CD4-positive, alpha-beta memory T cell (primary cell): Measurements from ENCODE around the gene RBBP8NL. TPM values are rescaled to one million over a fixed set of nuclear protein-coding genes. Genes with fewer than 3 reads are reported as not detected.

ENCODE experiments used
- CTCF ChIA-PET: fragments of 350-600 bp; sonication (Branson Sonifier 250); formaldehyde crosslinking; loops from one replicate; lab custom pipeline; 2021; ENCODE audit warnings: inconsistent platforms; ENCODE audit not compliant: partially characterized antibody; lab: Charles Lee
- POLR2A ChIA-PET: fragments of 350-600 bp; sonication (Branson Sonifier 250); formaldehyde crosslinking; loops from one replicate; lab custom pipeline; 2021; ENCODE audit not compliant: partially characterized antibody; lab: Charles Lee
- DNase-seq, 5 donors: peaks; one replicate each; pipeline versions ENCODE4 v3.0.0 to v3.0.0-alpha.2; 2020 to 2022; ENCODE audit warnings: mixed read lengths in 1 of 5
- H3K27ac ChIP-seq: one replicate; pipeline ENCODE4 v1.7.0; 2013; ENCODE audit warnings: low read depth, low read length
- H3K27me3 ChIP-seq: 2 replicates; pipeline ENCODE4 v1.7.0; 2013; ENCODE audit warnings: mild to moderate bottlenecking, low read length, moderate library complexity; ENCODE audit not compliant: insufficient read depth
- H3K36me3 ChIP-seq: 2 replicates; pipeline ENCODE4 v1.7.0; 2013; ENCODE audit warnings: mild to moderate bottlenecking, low read length, moderate library complexity; ENCODE audit not compliant: insufficient read depth
- H3K4me1 ChIP-seq: 2 replicates; pipeline ENCODE4 v1.7.0; 2013; ENCODE audit warnings: mild to moderate bottlenecking, low read length, moderate library complexity; ENCODE audit not compliant: insufficient read depth
- H3K4me3 ChIP-seq, 2 donors: one replicate each; pipeline ENCODE4 v1.7.0; 2013; ENCODE audit warnings: low read length in 2 of 2, mild to moderate bottlenecking in 1 of 2
- H3K9me3 ChIP-seq, 2 donors: one replicate each; pipeline ENCODE4 v1.7.0; 2013; ENCODE audit warnings: low read length in 2 of 2, control low read depth in 1 of 2; ENCODE audit not compliant: control insufficient read depth in 1 of 2
- H3K27ac Mint-ChIP-seq, 7 donors: one replicate each; pipeline ENCODE4 v1.8.0; 2020 to 2021; ENCODE audit warnings: mixed read lengths in 7 of 7, mild to moderate bottlenecking in 6 of 7, inconsistent platforms in 3 of 7, moderate library complexity in 3 of 7
- H3K27me3 Mint-ChIP-seq, 2 donors: one replicate each; pipeline ENCODE4 v1.8.0; 2020 to 2021; ENCODE audit warnings: mixed read lengths in 2 of 2
- H3K36me3 Mint-ChIP-seq, 2 donors: one replicate each; pipeline ENCODE4 v1.8.0; 2020 to 2021; ENCODE audit warnings: mixed read lengths in 2 of 2, inconsistent platforms in 1 of 2, mild to moderate bottlenecking in 1 of 2
- H3K4me1 Mint-ChIP-seq, 4 donors: one replicate each; pipeline ENCODE4 v1.8.0; 2020 to 2021; ENCODE audit warnings: mixed read lengths in 4 of 4, mild to moderate bottlenecking in 1 of 4
- H3K4me3 Mint-ChIP-seq, 8 donors: one replicate each; pipeline ENCODE4 v1.8.0; 2020 to 2021; ENCODE audit warnings: mixed read lengths in 8 of 8, mild to moderate bottlenecking in 7 of 8, moderate library complexity in 6 of 8, inconsistent platforms in 3 of 8
- H3K9me3 Mint-ChIP-seq, 8 donors: one replicate each; pipeline ENCODE4 v1.8.0; 2020 to 2021; ENCODE audit warnings: mixed read lengths in 8 of 8, mild to moderate bottlenecking in 5 of 8, inconsistent platforms in 3 of 8, moderate library complexity in 1 of 8
- intact Hi-C: fragments of 100-400 bp; cut with micrococcal nuclease; formaldehyde crosslinking; loops from one replicate; pipeline ENCODE4 v1.15.1; 2023
- polyA plus RNA-seq, 2 donors: library from polyadenylated mRNA; unstranded; fragments of 300-500 nt; fragmentation: Illumina TruSeq; gene quantifications; one replicate each; pipeline ENCODE4 v1.2.3, GENCODE V29; 2021
- total RNA-seq, 2 experiments: library from RNA; stranded (reverse); gene quantifications; one replicate each; pipeline ENCODE4 v1.2.3, GENCODE V29; 2021

RBBP8NL gene
- total and polyA plus RNA-seq, 4 experiments from 2014 or later: not detected

DNA sequence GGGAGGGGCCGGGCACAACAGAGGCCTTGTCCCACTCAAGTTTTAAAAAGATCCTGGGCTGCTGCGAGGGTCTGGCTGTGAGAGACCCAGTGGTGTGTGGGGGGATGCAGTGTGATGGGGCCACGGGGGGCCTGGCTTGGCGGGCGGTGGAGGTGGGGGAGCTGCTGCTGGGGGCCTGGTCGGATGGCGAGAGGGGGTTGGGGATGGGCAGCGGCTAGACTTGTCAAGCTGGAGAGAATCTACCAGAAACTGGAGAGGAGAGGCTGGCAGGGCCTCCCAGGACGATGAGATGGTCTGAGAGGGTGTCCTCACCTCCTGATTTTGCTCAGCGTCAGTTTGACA is 35.3 kb downstream of the RBBP8NL start:
- Histone ChIP-seq H3K36me3 (peaks cover 36% of the 10 kb centered on the region), H3K4me3 (no peak overlapping the region), H3K27me3 (no peaks in the 10 kb centered on the region), H3K4me1 (peaks cover 22% of the 10 kb centered on the region), H3K9me3 (no peaks in the 10 kb centered on the region), H3K27ac (no peak overlapping the region)
- intact Hi-C loops: no loop called here
- Mint-ChIP-seq H3K36me3 (peaks cover 14 to 44% of the 10 kb centered on the region in 2 donors), H3K4me1 (peaks cover 10 to 32% (median 22%) of the 10 kb centered on the region in 4 donors), H3K9me3 (no peaks in the 10 kb centered on the region), H3K4me3 (no peak overlapping the region), H3K27ac (peak overlapping the region in 3 of 7 donors; percentile 18 to 46 (median 29)), H3K27me3 (no peaks in the 10 kb centered on the region)
- ChIA-PET CTCF (no interaction called here), POLR2A (no interaction called here)
- DNase-seq: no peak

- POLR2A ChIA-PET: no interaction called here
- H3K27ac Mint-ChIP-seq: no peak overlapping the region
- CTCF ChIA-PET: interaction anchor here (1.1 to 1.2 kb wide), 2 partner anchors 9 to 108 kb away, joined by 3 to 4 read pairs; no protein-coding TSS in a partner anchor
Observed at GRCh38 chr20:62391165-62392076, 35.9 kb downstream of the RBBP8NL start.

DNA sequence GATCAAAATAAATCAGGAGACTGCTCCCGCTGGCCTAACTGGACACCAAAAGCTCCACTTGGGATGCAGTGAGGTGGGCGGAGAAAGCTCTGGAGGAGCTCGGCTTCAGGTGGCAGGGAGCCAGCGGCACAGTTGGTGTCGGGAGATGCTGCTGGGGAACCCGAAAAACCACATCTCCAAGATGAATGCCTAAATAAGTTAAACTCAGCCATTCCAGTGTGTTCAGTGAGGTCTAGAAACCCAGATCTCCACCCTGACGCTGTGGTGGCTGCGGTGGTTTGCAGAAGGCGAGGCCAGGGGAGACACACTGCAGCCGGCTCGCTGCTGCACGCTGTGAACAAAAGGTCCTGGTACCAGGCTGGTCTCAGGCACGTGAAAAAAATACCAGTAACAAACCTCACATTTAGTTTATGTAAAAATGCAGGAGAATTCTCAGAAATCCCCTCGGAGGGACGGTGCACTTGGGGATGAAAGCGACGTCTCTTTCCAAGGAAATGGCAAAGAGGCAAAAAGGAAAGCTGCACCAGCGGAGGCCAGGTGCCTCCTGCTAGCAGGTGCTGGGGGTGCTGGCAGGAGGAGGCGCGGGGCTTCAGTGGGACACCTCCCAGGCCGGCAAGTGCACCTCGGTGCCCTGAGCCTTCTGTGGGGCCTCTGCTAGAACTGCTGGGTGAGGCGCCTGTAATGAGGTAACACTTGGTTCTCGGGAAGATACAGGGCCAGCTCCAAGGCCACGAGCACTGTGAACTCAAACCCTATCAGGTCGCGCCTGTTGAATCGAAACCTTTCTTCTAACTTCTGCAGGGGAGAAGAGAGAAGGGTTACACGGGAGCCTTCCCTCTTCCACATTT is 36.8 kb downstream of the RBBP8NL start:
- ChIA-PET CTCF (interaction anchor here (1.1 to 1.6 kb wide), 3 partner anchors 8 to 109 kb away, joined by 3 to 4 read pairs (median 3); no protein-coding TSS in a partner anchor), POLR2A (no interaction called here)
- DNase-seq: no peak
- no peak overlapping the region for H3K27ac ChIP-seq
- H3K27me3 ChIP-seq: no peaks in the 10 kb centered on the region
- H3K9me3 ChIP-seq: no peaks in the 10 kb centered on the region
- no peaks in the 10 kb centered on the region for H3K27me3 Mint-ChIP-seq
- H3K27ac Mint-ChIP-seq: peak overlapping the region in 3 of 7 donors; percentile 18 to 91 (median 32)
- no peaks in the 10 kb centered on the region for H3K9me3 Mint-ChIP-seq
- intact Hi-C loops: no loop called here
- peaks cover 31% of the 10 kb centered on the region for H3K4me1 ChIP-seq
- peaks cover 14 to 49% of the 10 kb centered on the region in 2 donors for H3K36me3 Mint-ChIP-seq
- peaks cover 36% of the 10 kb centered on the region for H3K36me3 ChIP-seq
- H3K4me1 Mint-ChIP-seq: peaks cover 13 to 43% (median 27%) of the 10 kb centered on the region in 4 donors
- no peak overlapping the region for H3K4me3 ChIP-seq
- H3K4me3 Mint-ChIP-seq: no peak overlapping the region

More at GRCh38 chr20:62391165-62392076, 35.9 kb downstream of the RBBP8NL start:
- H3K36me3 ChIP-seq: peaks cover 36% of the 10 kb centered on the region
- H3K4me1 ChIP-seq: peaks cover 22% of the 10 kb centered on the region
- no peak overlapping the region for H3K4me3 ChIP-seq
- intact Hi-C loops: no loop called here
- peaks cover 10 to 35% (median 22%) of the 10 kb centered on the region in 4 donors for H3K4me1 Mint-ChIP-seq
- no peaks in the 10 kb centered on the region for H3K27me3 ChIP-seq
- H3K27me3 Mint-ChIP-seq: no peaks in the 10 kb centered on the region
- DNase-seq: no peak
- peaks cover 14 to 46% of the 10 kb centered on the region in 2 donors for H3K36me3 Mint-ChIP-seq
- no peaks in the 10 kb centered on the region for H3K9me3 ChIP-seq
- H3K9me3 Mint-ChIP-seq: no peaks in the 10 kb centered on the region
- H3K27ac ChIP-seq: no peak overlapping the region
- no peak overlapping the region for H3K4me3 Mint-ChIP-seq

GRCh38 chr20:62389601-62390087 is 37.7 kb downstream of the RBBP8NL start:
- H3K27me3 Mint-ChIP-seq: no peaks in the 10 kb centered on the region
- no peaks in the 10 kb centered on the region for H3K9me3 Mint-ChIP-seq

GRCh38 chr20:62388839-62389600 is 38.3 kb downstream of the RBBP8NL start:
- ChIA-PET CTCF (interaction anchor here (1.6 kb wide), 1 partner anchor 21 kb away, joined by 3 read pairs; no protein-coding TSS in a partner anchor), POLR2A (interaction anchor here (1.6 kb wide), 1 partner anchor 18 kb away, joined by 4 read pairs; the partner anchor contains the start of gene CABLES2)

More at GRCh38 chr20:62389601-62390087, 37.7 kb downstream of the RBBP8NL start:
- H3K27me3 ChIP-seq: no peaks in the 10 kb centered on the region
- CTCF ChIA-PET: interaction anchor here (1.6 kb wide), 1 partner anchor 20 kb away, joined by 3 read pairs; no protein-coding TSS in a partner anchor
- Mint-ChIP-seq H3K36me3 (peaks cover 14 to 47% of the 10 kb centered on the region in 2 donors), H3K4me1 (peaks cover 20 to 50% (median 34%) of the 10 kb centered on the region in 4 donors), H3K4me3 (peak overlapping the region in 1 of 8 donors; percentile 35), H3K27ac (peak overlapping the region in 1 of 7 donors; percentile 91)
- POLR2A ChIA-PET: interaction anchor here (1.6 kb wide), 1 partner anchor 18 kb away, joined by 4 read pairs; the partner anchor contains the start of gene CABLES2
- peaks cover 36% of the 10 kb centered on the region for H3K36me3 ChIP-seq
- no peaks in the 10 kb centered on the region for H3K9me3 ChIP-seq
- peaks cover 36% of the 10 kb centered on the region for H3K4me1 ChIP-seq
- no peak for DNase-seq
- intact Hi-C loops: loop anchor here (5.0 to 10.0 kb wide), 4 partner anchors 207 to 405 kb away; partner anchors contain the start of genes LSM14B, MRGBP, MTG2 and TAF4
- H3K27ac ChIP-seq: no peak overlapping the region
- no peak overlapping the region for H3K4me3 ChIP-seq

More at GRCh38 chr20:62388839-62389600, 38.3 kb downstream of the RBBP8NL start:
- Mint-ChIP-seq H3K4me1 (peaks cover 20 to 50% (median 36%) of the 10 kb centered on the region in 4 donors), H3K9me3 (no peaks in the 10 kb centered on the region), H3K4me3 (peak overlapping the region; percentile 90 to 95 (median 91)), H3K27ac (peak overlapping the region in 5 of 7 donors; percentile 17 to 93 (median 81)), H3K36me3 (peaks cover 14 to 45% of the 10 kb centered on the region in 2 donors), H3K27me3 (no peaks in the 10 kb centered on the region)
- H3K27ac ChIP-seq: no peak overlapping the region
- intact Hi-C loops: loop anchor here (5.0 to 10.0 kb wide), 4 partner anchors 207 to 406 kb away; partner anchors contain the start of genes LSM14B, MRGBP, MTG2 and TAF4
- H3K36me3 ChIP-seq: peaks cover 36% of the 10 kb centered on the region
- H3K9me3 ChIP-seq: no peaks in the 10 kb centered on the region
- no peak overlapping the region for H3K4me3 ChIP-seq
- H3K27me3 ChIP-seq: no peaks in the 10 kb centered on the region
- no peak for DNase-seq
- peaks cover 36% of the 10 kb centered on the region for H3K4me1 ChIP-seq
